Germinal center (tissue), 1 donor: ENCODE measurements around the gene RBP2.

Experiments used
- DNase-seq: peaks from one replicate; pipeline ENCODE4 v3.0.0; 2012; ENCODE audit warnings: mixed read lengths, low spot score

RBP2 gene

GRCh38 chr3:139476348-139476747 lies at the start of gene RBP2:
Gene RBP2, minus strand, starts transcription at chr3:139476516. Its CDS starts 57 bp downstream, at chr3:139476459.
- no peak for DNase-seq

GRCh38 chr3:139524841-139525636 lies 48.7 kb upstream of the RBP2 start:
- no peak for DNase-seq

GRCh38 chr3:139523718-139524117 lies 47.4 kb upstream of the RBP2 start:
- DNase-seq = no peak

- no peak for DNase-seq
Measured at GRCh38 chr3:139523166-139523565, 46.9 kb upstream of the RBP2 start.

- no peak for DNase-seq
Measured at GRCh38 chr3:139522421-139522820, 46.1 kb upstream of the RBP2 start.

- no peak for DNase-seq
Measured at GRCh38 chr3:139521816-139522215, 45.5 kb upstream of the RBP2 start.

GRCh38 chr3:139521144-139521543 lies 44.8 kb upstream of the RBP2 start:
- no peak for DNase-seq

GRCh38 chr3:139519998-139520737 lies 43.9 kb upstream of the RBP2 start:
- peak; percentile 35 for DNase-seq

GRCh38 chr3:139518926-139519842 lies 42.9 kb upstream of the RBP2 start:
- no peak for DNase-seq

- DNase-seq = no peak
Measured at GRCh38 chr3:139518306-139518705, 42.0 kb upstream of the RBP2 start.

GRCh38 chr3:139517321-139518065 lies 41.2 kb upstream of the RBP2 start:
- no peak for DNase-seq

- DNase-seq = no peak
Measured at GRCh38 chr3:139514741-139515140, 38.4 kb upstream of the RBP2 start.

- no peak for DNase-seq
Measured at GRCh38 chr3:139509631-139510030, 33.3 kb upstream of the RBP2 start.

GRCh38 chr3:139506766-139507165 lies 30.4 kb upstream of the RBP2 start:
- DNase-seq = no peak

- DNase-seq = no peak
Measured at GRCh38 chr3:139505829-139506386, 29.6 kb upstream of the RBP2 start.

- DNase-seq = no peak
Measured at GRCh38 chr3:139499536-139499935, 23.2 kb upstream of the RBP2 start.

GRCh38 chr3:139493826-139494385 lies 17.6 kb upstream of the RBP2 start:
- DNase-seq = no peak

GRCh38 chr3:139491966-139492365 lies 15.7 kb upstream of the RBP2 start:
- no peak for DNase-seq

GRCh38 chr3:139491027-139491700 lies 14.8 kb upstream of the RBP2 start:
- no peak for DNase-seq

GRCh38 chr3:139482206-139482605 lies 5.9 kb upstream of the RBP2 start:
- no peak for DNase-seq
